GM12865 (cell line): ENCODE results near the gene TVP23C.

Experiments
- DNase-seq: peaks from one replicate; pipeline ENCODE4 v3.0.0; 2010; ENCODE audit warnings: low read depth
- H3K4me3 ChIP-seq: 2 replicates; pipeline ENCODE4 v1.5.1; 2011; ENCODE audit warnings: mild to moderate bottlenecking, low read depth, low read length, control low read depth
- TF ChIP-seq, protein P1 (sequence below): IDR thresholded peaks from 2 replicates; pipeline ENCODE4 v1.5.1; 2011; ENCODE audit warnings: low read length, control low read depth, low read depth, inconsistent platforms; ENCODE audit not compliant: insufficient read depth; ENCODE audit errors: missing control alignments

The TVP23C gene

DNA sequence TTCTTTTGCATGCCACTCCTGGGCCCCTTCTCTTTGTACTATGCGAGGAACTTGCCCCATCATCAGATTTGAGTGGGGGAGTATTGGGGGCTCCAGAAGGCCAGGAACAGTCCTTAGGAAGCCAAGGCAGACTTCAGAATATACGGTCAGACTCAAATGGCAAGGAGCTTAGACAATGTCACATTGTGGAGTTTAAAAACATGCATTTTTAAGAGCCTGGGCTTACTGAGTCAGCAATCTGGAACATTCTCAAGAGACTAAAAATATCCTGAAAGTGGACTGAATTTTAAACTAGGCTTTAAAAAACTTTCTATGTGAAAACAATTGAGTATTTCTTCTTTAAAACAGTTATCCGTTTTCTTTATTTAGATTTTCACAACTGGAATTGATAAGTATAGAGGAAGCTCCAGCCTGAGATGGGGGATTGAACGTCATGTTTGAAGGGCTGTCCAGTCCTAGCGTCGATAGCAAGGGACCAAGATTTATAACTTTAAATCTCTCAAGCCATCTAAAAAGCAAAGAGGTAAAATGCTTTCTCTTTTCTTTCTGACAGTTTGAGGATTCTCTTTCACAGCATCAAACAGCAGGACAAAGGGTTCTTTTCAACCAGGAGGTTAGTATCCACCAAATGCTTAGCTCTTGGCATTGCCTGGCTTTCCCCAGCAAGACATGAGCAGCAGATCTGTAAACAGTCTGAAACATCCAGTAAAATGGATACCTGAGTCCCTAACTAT, 50.1 kb downstream of the TVP23C start:
- DNase-seq = no peak
- H3K4me3 ChIP-seq = no peak overlapping the region
- TF ChIP-seq, protein P1, sequence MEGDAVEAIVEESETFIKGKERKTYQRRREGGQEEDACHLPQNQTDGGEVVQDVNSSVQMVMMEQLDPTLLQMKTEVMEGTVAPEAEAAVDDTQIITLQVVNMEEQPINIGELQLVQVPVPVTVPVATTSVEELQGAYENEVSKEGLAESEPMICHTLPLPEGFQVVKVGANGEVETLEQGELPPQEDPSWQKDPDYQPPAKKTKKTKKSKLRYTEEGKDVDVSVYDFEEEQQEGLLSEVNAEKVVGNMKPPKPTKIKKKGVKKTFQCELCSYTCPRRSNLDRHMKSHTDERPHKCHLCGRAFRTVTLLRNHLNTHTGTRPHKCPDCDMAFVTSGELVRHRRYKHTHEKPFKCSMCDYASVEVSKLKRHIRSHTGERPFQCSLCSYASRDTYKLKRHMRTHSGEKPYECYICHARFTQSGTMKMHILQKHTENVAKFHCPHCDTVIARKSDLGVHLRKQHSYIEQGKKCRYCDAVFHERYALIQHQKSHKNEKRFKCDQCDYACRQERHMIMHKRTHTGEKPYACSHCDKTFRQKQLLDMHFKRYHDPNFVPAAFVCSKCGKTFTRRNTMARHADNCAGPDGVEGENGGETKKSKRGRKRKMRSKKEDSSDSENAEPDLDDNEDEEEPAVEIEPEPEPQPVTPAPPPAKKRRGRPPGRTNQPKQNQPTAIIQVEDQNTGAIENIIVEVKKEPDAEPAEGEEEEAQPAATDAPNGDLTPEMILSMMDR = no peak

DNA sequence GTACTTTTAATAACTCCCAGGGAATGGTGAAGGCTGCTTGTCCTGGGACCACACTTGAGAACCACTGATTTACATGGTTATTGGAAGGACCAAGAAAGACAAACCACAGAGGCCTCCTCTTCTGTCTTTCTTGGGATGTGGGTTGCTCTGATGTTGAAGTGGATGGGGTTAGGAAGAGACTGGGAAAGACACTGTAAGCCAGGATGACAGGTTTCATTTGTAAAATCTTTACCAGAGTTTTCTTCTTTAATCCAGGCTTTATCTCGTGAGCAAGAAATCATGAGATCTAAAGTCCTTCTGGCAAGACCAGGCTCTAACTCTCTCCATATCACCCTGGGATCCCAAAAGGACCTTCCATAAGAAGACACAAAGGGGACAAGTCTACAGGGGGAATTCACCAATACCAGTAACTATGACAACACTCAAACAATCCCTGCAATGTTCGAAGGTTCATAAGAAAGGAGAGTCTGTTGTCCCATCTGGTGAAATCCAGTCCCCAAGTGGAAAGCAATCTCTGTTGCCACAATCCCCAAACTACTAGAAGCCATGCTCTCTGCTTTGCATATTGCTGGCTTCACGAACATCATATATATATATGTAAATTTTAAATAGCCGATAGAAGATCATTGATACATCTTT, 51.1 kb downstream of the TVP23C start:
- H3K4me3 ChIP-seq = no peak overlapping the region
- no peak for DNase-seq
- TF ChIP-seq, protein P1 = no peak

DNA sequence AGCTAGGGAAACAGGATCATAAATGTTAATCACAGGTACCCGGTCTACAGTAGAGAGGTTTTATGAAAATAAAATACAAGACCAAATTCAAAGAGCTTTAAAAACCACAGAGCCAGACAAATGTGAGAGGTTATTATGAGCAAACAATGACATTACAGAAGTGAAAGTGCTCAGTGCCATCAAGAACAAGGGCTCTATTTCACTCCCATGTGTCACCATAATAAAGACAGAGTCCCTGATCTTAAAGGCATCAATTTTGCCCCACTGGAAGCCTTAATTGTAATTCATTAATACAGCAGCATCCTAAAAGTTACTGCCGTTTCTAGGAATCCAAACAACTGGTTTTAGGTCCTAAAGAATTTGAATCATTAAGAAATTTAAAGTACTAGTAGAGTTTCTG, 52.1 kb downstream of the TVP23C start:
- DNase-seq = no peak
- H3K4me3 ChIP-seq = no peak overlapping the region
- TF ChIP-seq, protein P1 = no peak

DNA sequence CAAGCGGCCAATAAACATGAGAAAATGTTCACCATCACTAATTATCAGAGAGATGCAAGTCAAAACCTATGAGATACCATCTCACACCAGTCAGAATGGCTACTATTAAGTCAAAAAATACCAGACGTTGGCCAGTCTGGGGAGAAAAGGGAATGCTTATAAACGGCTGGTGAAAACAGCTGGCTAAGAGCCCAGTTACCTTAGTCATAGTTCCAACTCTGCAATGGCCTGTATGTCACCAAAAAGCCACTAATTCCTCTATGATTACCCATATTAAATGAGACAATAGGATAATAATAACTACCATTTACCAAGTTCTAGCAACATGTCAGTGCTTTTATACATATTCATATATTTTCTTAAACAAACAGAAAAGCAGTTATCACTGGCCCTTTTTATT, 52.9 kb downstream of the TVP23C start:
- H3K4me3 ChIP-seq = no peak overlapping the region
- TF ChIP-seq, protein P1 = no peak
- DNase-seq = no peak

DNA sequence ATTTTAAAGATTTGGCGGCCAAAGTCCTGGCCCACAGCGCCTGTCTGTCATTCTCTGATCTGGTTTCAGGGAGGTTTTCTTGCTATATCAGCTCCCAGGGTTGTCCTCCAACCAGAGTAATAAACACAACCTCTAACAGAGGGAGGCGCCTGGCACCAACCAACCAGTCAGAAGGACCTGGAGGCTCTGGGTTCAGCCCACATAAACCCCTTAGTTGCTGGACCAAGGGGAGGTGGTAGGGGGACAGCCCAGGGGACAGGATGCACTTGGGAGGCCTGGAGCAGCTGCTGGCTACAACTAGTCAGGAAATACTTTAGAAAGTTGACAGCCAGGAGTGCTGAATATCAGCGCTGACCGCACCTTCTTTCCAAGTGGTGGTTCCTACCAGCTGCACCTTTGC, 54.2 kb downstream of the TVP23C start:
- DNase-seq = no peak
- H3K4me3 ChIP-seq = no peak overlapping the region
- TF ChIP-seq, protein P1 = no peak

DNA sequence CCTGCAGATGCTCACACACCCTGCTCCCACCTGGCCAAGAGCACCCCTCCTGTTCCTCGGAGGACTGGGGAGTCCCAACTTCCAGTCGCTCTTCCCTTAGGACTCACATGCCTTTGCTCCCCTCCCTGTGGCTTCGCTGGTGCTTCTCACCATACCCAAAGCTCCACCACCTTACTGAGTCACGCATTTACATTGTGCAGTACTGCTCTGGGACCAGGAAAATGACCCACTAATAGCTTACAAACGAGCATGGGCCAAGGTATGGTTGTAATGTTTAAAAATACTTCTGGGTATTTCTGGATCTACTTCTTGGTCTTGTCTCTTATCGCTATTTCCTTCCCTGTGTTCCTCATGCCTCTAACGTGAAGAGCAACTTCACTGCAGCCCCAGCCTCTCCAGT, 54.8 kb downstream of the TVP23C start:
- no peak overlapping the region for H3K4me3 ChIP-seq
- TF ChIP-seq, protein P1 = no peak
- no peak for DNase-seq
